GM21737 (cell line): ENCODE measurements around the gene RBMS1.
"Not testable (repeated sequence)": the region's sequence is repeated elsewhere in the genome, so short reads cannot be mapped to it uniquely, and the experiment has no call there.

Source experiments
- ATAC-seq: cut with Tn5 transposase; IDR thresholded peaks from one replicate; pipeline ENCODE4 v1.9.1; 2021; ENCODE audit warnings: mild to moderate bottlenecking, moderate library complexity; ENCODE audit not compliant: unreplicated experiment

The RBMS1 gene

DNA sequence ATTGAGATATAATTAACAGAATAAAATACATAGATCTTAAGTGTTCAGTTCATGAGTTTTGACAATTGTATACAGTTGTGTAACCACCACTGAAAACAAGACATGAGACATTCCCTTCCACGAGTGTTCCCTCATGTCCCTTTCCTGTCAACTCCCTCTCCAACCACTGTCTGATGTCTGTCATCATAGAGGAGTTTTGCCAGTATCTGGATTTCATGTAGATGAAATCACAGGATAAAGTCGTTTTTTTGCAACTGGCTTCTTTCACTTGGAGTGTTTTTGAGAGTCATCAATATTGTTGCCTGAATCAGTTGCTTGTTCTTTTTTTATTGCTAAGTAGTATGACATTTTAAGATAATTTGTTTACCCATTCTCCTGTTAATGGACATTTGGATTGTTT, 52.7 kb downstream of the RBMS1 start:
- ATAC-seq, result no peak

GRCh38 chr2:160439038-160439437, 54.6 kb downstream of the RBMS1 start:
- ATAC-seq, result not testable (repeated sequence)

DNA sequence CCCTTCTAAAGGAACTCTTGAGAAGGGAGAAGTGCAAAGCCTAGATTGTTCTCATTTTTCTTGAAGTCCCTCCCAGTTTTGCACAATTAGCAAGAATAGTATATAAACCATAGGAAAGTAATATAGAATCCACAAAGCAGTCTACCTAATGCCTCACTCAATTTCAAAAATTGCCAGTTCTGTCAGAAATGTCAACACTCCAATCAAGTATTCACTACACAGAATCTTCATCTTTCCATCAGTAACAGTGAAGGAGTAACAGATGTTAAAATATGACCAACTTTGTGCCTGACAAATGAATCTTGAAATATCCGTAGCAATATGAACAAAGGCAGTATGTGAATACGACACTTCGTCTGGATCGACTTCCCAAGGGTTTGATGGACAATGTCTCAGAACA, 56.3 kb downstream of the RBMS1 start:
- no peak for ATAC-seq

DNA sequence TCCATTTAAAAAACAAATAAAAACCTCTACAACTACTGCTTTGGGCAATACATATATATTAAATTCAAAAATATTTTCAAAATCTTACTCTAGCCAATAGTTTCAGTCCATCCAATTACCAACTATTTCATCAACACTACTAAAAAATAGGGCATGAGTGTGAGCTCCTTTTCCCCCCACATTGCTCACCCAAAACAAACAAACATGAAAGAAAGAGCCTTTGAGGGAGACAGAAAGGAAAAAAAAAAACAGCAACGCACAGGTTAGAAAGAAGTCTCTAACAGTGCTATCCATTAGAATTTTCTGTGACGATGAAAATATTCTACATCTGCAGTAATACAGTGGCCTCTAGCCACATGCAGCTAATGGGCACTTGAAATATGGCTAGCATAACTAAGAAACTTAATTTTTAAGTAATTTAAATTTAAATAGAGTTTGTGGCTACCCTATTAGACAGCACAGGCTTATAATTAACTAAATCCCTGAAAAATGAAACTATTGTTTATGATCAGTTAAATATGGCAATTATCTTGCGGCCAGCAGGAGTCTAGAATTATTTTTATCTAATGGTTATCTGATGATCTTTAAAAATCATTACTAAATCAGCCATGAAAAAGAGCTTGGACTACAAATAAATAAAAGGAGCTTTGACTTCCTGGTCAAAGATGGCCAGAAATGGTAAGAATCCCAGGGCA, 59.2 kb downstream of the RBMS1 start:
- no peak for ATAC-seq

- no peak for ATAC-seq
These were observed 60.0 kb downstream of the RBMS1 start for GRCh38 chr2:160433466-160434140.

GRCh38 chr2:160432633-160433032, 61.0 kb downstream of the RBMS1 start:
- ATAC-seq, result no peak

- ATAC-seq, result no peak
These were observed 62.2 kb downstream of the RBMS1 start for GRCh38 chr2:160431441-160431840.

DNA sequence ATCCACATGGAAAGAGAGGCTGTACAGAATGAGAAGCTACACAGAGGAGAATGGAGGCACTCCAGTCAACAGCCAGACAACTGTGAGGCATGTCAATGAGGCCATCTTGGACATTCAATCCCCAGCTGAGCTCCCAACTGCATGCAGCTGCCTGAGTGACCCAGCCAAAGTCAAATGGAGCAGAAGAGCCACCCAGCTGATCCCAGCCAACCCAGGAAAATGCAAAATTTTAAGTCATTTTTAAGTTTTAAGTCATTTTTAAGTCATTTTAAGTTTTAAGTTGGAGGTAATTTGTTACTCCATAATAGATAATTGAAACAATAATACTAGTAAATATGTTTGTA, 63.6 kb downstream of the RBMS1 start:
- no peak for ATAC-seq

- no peak for ATAC-seq
These were observed 64.2 kb downstream of the RBMS1 start for GRCh38 chr2:160429248-160430000.

DNA sequence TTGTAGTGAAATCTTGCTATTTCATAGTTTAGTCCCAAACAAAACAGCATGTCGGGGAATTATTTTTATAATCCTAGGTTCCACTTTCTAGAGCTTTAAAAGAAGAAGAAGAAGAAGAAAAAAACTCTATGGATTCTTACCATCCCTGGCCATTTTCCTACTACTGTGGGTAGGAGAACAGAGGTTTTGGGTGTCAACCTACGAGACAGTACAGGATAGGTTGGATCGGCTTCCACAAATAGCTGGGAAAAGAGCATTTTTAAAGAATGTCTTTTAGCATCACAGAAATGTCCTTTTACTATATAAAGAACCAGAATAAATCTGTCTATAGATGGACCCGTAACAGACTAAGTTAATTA, 65.2 kb downstream of the RBMS1 start:
- no peak for ATAC-seq

GRCh38 chr2:160427629-160428404, 65.8 kb downstream of the RBMS1 start:
- peak; percentile 80 for ATAC-seq

- no peak for ATAC-seq
These were observed 67.0 kb downstream of the RBMS1 start for GRCh38 chr2:160426604-160427003.

DNA sequence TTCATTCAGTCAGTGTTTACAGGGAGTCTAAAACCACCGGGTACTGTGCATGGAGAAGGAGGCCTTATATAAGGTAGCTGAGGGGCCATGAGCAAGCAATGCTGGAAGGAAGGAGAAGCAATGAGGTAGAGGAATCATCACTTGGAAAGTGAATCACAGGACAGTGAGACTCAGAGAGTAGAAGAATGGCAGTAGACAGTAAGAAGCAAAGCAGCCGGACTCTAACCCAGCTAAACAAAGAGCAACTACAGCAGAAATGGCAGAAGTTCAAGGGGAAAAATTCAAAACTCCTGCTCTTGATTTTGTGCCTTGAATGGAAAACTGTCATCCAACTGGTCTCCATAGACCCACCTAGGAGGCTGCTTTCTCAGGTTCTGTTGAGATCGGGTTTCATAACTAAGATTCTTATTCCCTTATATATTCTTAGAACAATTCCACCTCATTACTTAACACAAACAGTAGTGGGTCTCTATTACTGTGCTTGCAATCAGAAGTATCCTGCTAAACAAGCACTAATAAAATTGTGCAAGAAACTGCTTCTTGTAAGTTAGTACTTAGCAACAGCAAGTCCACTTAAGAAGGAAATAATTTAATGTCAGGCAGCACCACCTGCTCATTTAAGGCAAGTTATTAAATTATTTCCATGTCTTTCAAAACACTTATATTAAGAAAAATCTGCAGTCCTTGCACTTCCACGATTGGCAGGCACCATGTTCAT, 68.0 kb downstream of the RBMS1 start:
- no peak for ATAC-seq

- no peak for ATAC-seq
These were observed 70.5 kb downstream of the RBMS1 start for GRCh38 chr2:160423126-160423525.

DNA sequence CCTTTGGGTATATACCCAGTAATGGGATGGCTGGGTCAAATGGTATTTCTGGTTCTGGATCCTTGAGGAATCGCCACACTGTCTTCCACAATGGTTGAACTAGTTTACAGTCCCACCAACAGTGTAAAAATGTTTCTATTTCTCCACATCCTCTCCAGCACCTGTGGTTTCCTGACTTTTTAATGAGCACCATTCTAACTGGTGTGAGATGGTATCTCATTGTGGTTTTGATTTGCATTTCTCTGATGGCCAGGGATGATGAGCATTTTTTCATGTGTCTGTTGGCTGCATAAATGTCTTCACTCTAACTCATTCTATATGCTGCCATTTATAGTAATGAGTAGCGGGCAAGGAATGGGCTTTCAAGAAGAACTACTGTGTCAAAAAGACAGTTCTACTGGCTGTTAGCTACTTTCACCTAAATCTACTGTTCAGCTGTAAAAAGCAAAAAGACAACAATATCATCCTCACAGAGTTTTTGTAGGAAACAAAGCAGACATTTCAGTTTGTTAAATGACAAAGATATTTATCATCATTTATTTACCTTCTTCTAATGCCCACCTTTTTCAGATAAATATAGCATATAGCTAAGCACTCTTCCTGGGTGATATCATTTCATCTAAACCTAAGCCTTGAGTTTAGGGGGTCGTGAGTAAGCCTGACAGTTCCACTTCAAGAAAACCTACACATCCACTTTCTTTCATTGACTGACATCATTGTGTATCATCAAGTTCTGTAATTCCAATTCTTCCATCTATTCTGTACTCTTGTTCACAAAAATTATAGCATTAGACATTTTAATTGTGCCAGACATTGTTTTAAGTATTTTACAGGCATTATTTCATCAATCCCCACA, 71.7 kb downstream of the RBMS1 start:
- ATAC-seq, result not testable (repeated sequence)

- no peak for ATAC-seq
These were observed 72.9 kb downstream of the RBMS1 start for GRCh38 chr2:160420711-160421110.

GRCh38 chr2:160419776-160420505, 73.7 kb downstream of the RBMS1 start:
- ATAC-seq, result no peak

GRCh38 chr2:160418853-160419252, 74.8 kb downstream of the RBMS1 start:
- ATAC-seq, result no peak

DNA sequence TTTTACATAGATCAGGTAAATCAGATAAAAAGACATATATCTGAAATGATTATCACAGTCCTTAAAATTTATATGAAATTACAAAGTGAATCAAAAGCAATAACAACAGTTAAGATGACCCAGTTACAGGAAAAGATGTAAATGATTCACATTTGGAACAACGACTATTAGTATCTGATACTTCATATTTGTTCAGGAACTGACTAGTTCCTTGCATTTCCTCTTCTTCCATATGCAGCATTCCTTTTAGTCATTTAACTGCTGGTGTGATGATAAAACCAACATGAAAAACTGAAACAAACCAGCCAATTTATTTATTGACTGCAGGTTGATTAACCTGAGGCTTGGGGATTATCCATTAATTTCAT, 75.2 kb downstream of the RBMS1 start:
- ATAC-seq, result no peak
